OCI-LY1 (cell line): ENCODE data around the gene HGD.

Experiments used
- EZH2 ChIP-seq: fragments of 200-600 bp; sonication (generic), shearing (Covaris generic); IDR thresholded peaks from 2 replicates; pipeline ENCODE4 v1.8.0; 2017; ENCODE audit warnings: borderline replicate concordance, mixed run types, mild to moderate bottlenecking, antibody characterized with exemption, low read length, moderate library complexity, mixed read lengths
- TF ChIP-seq, protein P1 (sequence below): fragments of 200-600 bp; sonication (generic), shearing (Covaris generic); IDR thresholded peaks from 2 replicates; pipeline ENCODE4 v1.5.1; 2017; ENCODE audit warnings: mild to moderate bottlenecking, antibody characterized with exemption, low read length, moderate library complexity, mixed read lengths

DNA sequence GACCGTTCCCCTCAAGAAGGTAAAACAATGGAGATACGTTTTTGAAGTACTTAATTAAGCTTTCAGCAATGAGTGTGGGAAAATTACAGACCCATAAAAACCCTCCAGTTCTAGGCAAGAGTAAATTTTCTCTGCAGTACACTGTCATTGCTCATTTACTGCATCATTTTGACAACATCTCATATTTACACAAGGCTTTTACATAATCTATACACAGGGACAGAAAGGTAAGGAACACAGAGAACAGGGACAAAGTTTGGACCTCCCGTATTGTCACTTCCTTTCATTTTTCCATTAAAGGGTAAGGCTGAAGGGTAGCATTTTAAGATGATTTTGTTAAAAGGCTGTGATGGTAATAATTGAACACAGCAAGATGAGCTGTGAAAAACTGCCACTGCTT is 7.4 kb upstream of the HGD start:
- TF ChIP-seq, protein P1, sequence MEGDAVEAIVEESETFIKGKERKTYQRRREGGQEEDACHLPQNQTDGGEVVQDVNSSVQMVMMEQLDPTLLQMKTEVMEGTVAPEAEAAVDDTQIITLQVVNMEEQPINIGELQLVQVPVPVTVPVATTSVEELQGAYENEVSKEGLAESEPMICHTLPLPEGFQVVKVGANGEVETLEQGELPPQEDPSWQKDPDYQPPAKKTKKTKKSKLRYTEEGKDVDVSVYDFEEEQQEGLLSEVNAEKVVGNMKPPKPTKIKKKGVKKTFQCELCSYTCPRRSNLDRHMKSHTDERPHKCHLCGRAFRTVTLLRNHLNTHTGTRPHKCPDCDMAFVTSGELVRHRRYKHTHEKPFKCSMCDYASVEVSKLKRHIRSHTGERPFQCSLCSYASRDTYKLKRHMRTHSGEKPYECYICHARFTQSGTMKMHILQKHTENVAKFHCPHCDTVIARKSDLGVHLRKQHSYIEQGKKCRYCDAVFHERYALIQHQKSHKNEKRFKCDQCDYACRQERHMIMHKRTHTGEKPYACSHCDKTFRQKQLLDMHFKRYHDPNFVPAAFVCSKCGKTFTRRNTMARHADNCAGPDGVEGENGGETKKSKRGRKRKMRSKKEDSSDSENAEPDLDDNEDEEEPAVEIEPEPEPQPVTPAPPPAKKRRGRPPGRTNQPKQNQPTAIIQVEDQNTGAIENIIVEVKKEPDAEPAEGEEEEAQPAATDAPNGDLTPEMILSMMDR: no peak
- no peak for TF ChIP-seq EZH2
